Skeletal muscle satellite cell (primary cell): ENCODE measurements around the gene DPH5.

Experiments
- H3K27me3 ChIP-seq: 2 replicates; pipeline ENCODE4 v1.7.0; 2013; ENCODE audit warnings: low read length; ENCODE audit not compliant: control insufficient read depth, insufficient read depth
- H3K36me3 ChIP-seq: 2 replicates; pipeline ENCODE4 v1.7.0; 2013; ENCODE audit warnings: mild to moderate bottlenecking, control low read depth, low read length; ENCODE audit not compliant: insufficient read depth
- H3K4me1 ChIP-seq: 2 replicates; pipeline ENCODE4 v1.7.0; 2013; ENCODE audit warnings: low read length; ENCODE audit not compliant: control insufficient read depth, insufficient read depth
- H3K4me2 ChIP-seq: 2 replicates; pipeline ENCODE4 v1.7.0; 2013; ENCODE audit warnings: mild to moderate bottlenecking, low read length
- H3K4me3 ChIP-seq: 2 replicates; pipeline ENCODE4 v1.7.0; 2013; ENCODE audit warnings: low read length
- H3K9ac ChIP-seq: 2 replicates; pipeline ENCODE4 v1.7.0; 2013; ENCODE audit warnings: mild to moderate bottlenecking, low read depth, low read length, moderate library complexity
- H3K9me3 ChIP-seq: replicated peaks from 2 replicates; pipeline ENCODE4 v1.7.0; 2013; ENCODE audit warnings: mild to moderate bottlenecking, control low read depth, low read length

Gene DPH5

GRCh38 chr1:101004670-101005069 is 20.9 kb downstream of the DPH5 start:
- Histone ChIP-seq H3K36me3 (peaks cover 14% of the 10 kb centered on the region), H3K4me1 (peaks cover 7% of the 10 kb centered on the region), H3K4me2 (no peak overlapping the region), H3K4me3 (no peak overlapping the region), H3K9me3 (no peaks in the 10 kb centered on the region), H3K9ac (no peak overlapping the region), H3K27me3 (no peaks in the 10 kb centered on the region)

GRCh38 chr1:101004061-101004460 is 21.5 kb downstream of the DPH5 start:
- Histone ChIP-seq H3K9ac (no peak overlapping the region), H3K9me3 (no peaks in the 10 kb centered on the region), H3K4me2 (no peak overlapping the region), H3K4me1 (peaks cover 7% of the 10 kb centered on the region), H3K27me3 (no peaks in the 10 kb centered on the region), H3K36me3 (peaks cover 14% of the 10 kb centered on the region), H3K4me3 (no peak overlapping the region)

DNA sequence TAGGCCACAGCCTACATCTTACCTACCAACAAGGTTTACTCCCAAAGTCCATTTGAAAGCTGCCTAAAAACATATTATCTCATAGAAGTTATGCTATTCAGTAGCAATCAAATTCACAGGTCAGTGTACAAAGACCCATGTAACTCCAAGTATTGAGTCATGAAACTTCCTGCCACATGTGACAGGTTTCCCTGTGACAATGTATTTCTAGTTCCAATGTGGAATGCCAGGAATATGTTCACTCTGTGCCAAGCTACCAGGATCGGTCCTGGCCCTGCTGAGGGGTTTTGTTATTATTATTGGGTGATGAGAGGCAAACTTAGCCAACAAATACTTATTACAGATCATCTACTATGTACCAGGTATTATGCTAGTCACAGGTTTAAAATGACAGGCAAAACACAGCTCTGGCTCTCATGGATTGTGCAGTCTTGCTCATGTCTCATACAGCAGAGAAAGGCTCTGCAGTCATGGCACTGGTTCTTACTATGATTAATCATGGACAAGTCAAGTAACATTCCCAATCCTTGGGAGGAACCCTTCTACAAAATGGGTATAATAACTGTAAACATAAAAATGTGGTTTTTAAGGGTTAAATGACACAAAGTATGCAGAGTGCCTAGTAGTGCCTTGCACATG is 22.5 kb downstream of the DPH5 start:
- peaks cover 7% of the 10 kb centered on the region for H3K4me1 ChIP-seq
- H3K4me2 ChIP-seq: no peak overlapping the region
- H3K9ac ChIP-seq: no peak overlapping the region
- H3K9me3 ChIP-seq: no peaks in the 10 kb centered on the region
- peaks cover 18% of the 10 kb centered on the region for H3K36me3 ChIP-seq
- no peaks in the 10 kb centered on the region for H3K27me3 ChIP-seq
- no peak overlapping the region for H3K4me3 ChIP-seq

- Histone ChIP-seq H3K9me3 (no peaks in the 10 kb centered on the region), H3K27me3 (no peaks in the 10 kb centered on the region), H3K4me3 (no peak overlapping the region), H3K4me1 (peaks cover 7% of the 10 kb centered on the region), H3K9ac (no peak overlapping the region), H3K36me3 (peaks cover 18% of the 10 kb centered on the region), H3K4me2 (no peak overlapping the region)
Observed at GRCh38 chr1:101002551-101002950, 23.0 kb downstream of the DPH5 start.

DNA sequence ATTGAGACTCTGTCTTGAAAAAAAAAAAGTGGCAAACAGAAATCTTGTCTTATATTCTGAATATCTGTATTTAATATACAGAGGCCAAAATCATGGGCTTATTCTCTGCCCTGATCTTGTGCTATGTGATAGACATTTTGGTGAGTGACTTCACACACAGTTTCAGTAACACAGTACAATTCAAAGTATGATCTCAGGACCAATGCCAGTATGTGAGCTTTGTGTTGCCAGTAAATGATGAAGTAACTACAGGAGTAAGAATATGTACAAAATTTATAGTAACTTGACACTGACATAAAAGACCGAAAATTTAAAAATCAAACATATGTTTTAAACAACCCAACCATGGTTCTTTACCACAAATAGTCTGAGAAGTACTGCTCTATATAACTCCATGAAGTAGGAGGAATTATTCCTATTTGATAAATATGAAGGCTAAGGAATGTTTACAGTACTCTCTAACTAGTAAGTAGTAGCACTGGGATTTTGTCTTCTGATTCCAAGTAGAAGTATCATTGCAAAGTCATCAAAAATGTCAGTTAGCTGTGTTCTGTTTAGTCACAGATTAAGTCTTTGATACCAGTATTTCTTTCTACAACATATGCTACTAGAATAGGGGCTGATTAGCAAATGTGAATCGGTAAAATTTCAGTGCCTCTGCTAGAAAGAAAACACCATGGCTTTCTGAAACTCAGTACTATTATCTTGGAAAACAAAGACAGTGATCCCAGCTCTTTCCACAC is 25.3 kb downstream of the DPH5 start:
- H3K9me3 ChIP-seq: no peaks in the 10 kb centered on the region
- peaks cover 7% of the 10 kb centered on the region for H3K4me1 ChIP-seq
- no peak overlapping the region for H3K4me2 ChIP-seq
- H3K36me3 ChIP-seq: peaks cover 18% of the 10 kb centered on the region
- H3K9ac ChIP-seq: no peak overlapping the region
- no peaks in the 10 kb centered on the region for H3K27me3 ChIP-seq
- H3K4me3 ChIP-seq: no peak overlapping the region

DNA sequence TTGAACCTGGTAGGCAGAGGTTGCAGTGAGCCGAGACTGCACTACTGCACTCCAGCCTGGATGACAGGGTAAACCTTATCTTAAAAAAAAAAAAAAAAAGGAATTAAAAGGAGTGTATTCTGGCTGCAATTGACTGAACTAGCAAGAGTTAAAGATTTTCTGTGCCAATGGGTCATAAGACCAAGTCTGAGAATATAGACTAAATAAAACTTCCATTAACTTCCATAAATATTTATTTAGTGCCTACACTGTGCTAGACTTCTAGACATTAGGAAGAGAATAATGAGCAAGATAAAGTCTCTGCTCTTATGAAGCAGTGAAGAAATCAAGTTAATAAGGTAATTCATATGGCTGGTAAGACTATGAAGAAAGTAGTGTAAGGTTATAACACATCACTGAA is 27.2 kb downstream of the DPH5 start:
- no peak overlapping the region for H3K4me2 ChIP-seq
- no peaks in the 10 kb centered on the region for H3K9me3 ChIP-seq
- peaks cover 18% of the 10 kb centered on the region for H3K36me3 ChIP-seq
- H3K4me3 ChIP-seq: no peak overlapping the region
- H3K9ac ChIP-seq: no peak overlapping the region
- no peaks in the 10 kb centered on the region for H3K4me1 ChIP-seq
- no peaks in the 10 kb centered on the region for H3K27me3 ChIP-seq

DNA sequence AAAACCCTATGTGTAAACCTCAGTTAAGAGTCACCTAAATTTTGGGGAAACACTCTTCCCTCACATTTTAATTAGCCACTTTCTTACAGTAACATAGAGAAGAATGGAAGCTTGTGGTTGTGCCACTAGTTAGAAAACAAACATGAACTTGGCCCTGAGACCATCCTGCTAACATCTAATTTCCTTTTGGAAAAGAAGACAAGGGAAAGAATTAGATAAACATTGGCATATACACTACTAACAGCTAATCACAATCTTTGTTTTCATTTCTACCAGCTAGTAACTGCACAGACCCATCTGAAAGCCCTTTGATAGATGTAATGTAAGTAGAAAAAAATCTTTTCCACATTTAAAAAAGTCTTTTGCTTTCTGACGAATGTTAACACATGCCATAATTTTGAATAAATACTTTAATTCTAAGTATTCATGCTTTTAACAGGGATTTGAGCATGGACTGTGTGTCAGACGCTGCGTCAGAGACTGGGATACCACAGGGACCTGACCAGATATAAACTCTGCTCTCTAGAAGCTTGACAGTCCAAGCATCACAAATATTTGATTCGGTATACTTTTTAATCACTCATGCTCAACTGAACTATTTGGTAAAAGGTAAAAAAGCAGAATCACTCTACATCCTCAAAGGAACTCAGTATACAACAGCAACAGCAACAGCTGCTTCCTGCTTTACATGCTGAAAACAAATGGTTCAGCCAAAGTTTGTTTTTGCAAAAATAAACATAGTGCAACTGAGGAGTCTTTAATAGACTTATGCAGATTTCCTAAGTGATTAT is 30.2 kb downstream of the DPH5 start:
- Histone ChIP-seq H3K4me2 (no peak overlapping the region), H3K9ac (no peak overlapping the region), H3K27me3 (no peaks in the 10 kb centered on the region), H3K36me3 (peaks cover 9% of the 10 kb centered on the region), H3K9me3 (no peaks in the 10 kb centered on the region), H3K4me3 (no peak overlapping the region), H3K4me1 (no peaks in the 10 kb centered on the region)

DNA sequence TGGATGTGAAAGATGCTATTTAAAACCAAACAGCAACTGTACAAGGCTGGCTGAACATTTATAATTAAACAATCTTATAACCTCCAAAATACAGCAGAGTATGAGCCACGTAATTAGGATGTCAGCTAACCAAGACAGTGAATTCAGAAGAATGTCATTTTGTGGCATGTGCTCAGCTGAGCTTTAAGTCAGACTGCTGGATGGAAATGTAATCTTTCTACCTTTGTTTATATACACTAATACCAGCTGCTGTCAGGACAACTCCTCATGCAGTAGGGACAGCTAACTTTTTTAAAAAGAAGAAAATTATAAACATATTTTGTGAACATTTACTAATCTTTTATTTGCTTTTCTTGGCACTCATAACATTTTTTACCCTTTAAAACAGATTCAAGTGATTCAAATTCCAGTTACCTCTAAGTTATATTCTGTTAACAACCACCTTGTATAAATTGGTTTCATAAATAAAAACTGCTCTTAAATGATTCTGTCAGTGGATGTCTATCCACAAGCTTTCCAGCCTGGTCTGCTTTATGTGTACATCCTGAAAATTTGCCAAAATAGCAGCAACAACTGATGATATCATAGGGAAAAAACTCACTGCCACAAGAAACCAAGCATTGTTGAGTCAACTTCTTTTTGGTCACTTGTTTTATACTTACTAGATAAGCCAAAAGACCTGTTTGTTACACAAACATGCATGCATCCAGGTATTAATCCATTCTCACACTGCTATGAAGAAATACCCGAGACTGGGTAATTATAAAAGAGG is 36.1 kb downstream of the DPH5 start:
- H3K4me2 ChIP-seq: no peak overlapping the region
- H3K36me3 ChIP-seq: peaks cover 3% of the 10 kb centered on the region
- H3K9me3 ChIP-seq: no peaks in the 10 kb centered on the region
- H3K4me1 ChIP-seq: peaks cover 12% of the 10 kb centered on the region
- H3K9ac ChIP-seq: no peak overlapping the region
- no peaks in the 10 kb centered on the region for H3K27me3 ChIP-seq
- no peak overlapping the region for H3K4me3 ChIP-seq

GRCh38 chr1:100988121-100988520 is 37.5 kb downstream of the DPH5 start:
- Histone ChIP-seq H3K36me3 (peaks cover 8% of the 10 kb centered on the region), H3K4me3 (no peak overlapping the region), H3K4me1 (peaks cover 12% of the 10 kb centered on the region), H3K9me3 (no peaks in the 10 kb centered on the region), H3K9ac (no peak overlapping the region), H3K27me3 (no peaks in the 10 kb centered on the region), H3K4me2 (no peak overlapping the region)

GRCh38 chr1:100982793-100983192 is 42.8 kb downstream of the DPH5 start:
- no peak overlapping the region for H3K9ac ChIP-seq

GRCh38 chr1:100979631-100980030 is 46.0 kb downstream of the DPH5 start:
- Histone ChIP-seq H3K9me3 (no peaks in the 10 kb centered on the region), H3K4me3 (no peak overlapping the region), H3K9ac (no peak overlapping the region), H3K36me3 (peaks cover 43% of the 10 kb centered on the region), H3K4me2 (no peak overlapping the region), H3K4me1 (no peaks in the 10 kb centered on the region), H3K27me3 (no peaks in the 10 kb centered on the region)

More at GRCh38 chr1:100982793-100983192, 42.8 kb downstream of the DPH5 start:
- Histone ChIP-seq H3K4me3 (no peak overlapping the region), H3K36me3 (peaks cover 32% of the 10 kb centered on the region), H3K27me3 (no peaks in the 10 kb centered on the region), H3K9me3 (no peaks in the 10 kb centered on the region), H3K4me1 (no peaks in the 10 kb centered on the region), H3K4me2 (no peak overlapping the region)
